NCI-H2196 treated with DMSO at 0.1 percent for 48 hours (cell line): ENCODE results near the gene TBC1D30.
A peak's percentile ranks its signal among the peaks of the same experiment; 100 is the strongest.

ENCODE experiments used
- DNase-seq: peaks from one replicate; lab custom pipeline; 2025; ENCODE audit not compliant: unreplicated experiment; lab: John Stamatoyannopoulos, UW

The TBC1D30 gene

DNA sequence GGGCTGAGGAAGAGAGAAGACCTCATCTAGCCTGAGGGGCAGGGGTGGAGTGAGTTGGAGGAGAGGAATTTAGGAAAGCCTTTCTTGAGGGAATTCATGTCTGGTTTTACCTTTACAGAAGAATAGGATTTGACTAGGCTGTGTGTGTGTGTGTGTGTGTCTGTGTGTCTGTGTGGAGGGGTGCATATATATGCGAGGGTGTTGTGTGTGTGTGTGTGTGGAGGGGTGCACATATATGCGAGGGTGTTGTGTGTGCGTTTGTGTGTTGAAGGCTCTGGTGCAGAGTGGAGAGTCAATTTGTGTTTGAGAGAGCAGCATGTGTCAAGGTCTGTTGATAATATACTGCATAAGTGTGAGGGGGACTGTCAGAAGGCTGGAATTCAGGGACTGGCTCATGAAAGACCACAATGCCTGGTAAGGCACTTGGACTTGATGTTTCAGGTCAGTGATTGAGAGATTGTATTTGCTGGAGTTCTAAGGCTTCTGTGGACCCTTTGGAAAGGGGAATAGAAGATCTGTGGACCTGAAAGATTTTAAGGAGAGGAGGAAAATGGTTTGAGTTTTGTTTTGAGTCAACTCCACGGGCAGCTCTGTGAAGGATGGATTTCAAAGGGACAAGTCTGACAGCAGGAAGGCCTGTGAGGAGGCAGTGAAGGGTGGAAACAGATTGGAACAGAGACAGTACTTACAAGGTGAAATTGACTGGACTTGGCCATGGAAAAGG lies 34.6 kb downstream of the TBC1D30 start:
- no peak for DNase-seq

DNA sequence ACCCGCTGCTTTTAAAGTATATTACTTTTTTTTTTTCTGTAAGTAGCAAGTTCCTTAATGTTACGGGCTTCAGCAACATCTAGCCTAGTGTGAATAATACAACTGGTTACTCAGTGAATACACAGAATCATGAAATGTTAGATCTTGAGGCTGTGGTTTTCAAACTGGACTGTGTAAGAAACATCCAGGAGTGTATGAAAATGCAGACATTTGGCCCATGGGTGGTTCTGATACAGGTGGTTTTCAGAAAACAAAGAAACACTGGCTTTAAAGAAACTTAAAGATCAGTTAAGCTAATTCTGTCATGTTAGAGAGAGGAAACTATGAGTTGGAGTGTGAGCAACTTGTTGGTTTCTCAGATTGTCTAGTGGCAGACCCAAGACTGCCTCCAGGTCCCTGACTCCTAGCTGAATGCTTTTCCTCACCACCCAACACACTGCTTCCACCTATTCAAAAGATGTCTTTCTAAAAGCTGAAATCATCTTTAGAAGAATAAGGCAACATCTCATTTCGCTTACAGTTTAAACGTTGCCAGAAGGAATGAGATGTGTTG lies 36.1 kb downstream of the TBC1D30 start:
- no peak for DNase-seq

DNA sequence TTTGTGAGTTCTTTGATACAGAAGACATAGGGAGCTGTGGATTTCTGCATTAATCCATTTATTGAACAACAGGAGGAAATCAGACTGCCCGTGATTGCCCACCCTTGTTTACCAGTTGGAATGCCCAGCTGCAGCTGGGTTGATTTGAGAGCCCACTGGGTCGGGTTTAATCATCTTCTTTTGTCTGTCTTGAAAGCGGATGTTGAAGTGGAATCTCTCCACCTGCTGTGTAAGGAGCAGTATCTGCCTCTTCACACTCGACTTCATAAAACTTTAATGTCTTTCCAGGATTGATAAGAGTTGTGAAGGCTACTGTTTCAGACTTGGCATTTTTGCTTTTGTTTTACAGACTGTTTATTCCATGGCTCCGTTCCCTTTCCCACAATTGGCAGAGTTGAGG lies 39.9 kb downstream of the TBC1D30 start:
- DNase-seq = no peak

DNA sequence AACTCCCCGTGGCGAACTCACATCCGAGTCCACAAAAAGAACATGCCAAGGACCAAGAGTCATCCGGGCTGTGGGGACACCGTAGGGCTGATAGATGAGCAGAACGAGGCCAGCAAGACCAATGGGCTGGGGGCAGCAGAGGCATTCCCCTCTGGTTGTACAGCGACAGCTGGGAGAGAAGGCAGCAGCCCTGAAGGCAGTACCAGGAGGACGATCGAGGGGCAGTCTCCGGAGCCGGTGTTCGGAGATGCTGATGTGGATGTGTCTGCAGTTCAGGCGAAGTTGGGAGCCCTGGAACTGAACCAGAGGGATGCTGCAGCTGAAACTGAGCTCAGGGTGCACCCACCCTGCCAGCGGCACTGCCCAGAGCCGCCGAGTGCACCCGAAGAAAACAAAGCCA lies 50.7 kb downstream of the TBC1D30 start:
- DNase-seq = no peak

DNA sequence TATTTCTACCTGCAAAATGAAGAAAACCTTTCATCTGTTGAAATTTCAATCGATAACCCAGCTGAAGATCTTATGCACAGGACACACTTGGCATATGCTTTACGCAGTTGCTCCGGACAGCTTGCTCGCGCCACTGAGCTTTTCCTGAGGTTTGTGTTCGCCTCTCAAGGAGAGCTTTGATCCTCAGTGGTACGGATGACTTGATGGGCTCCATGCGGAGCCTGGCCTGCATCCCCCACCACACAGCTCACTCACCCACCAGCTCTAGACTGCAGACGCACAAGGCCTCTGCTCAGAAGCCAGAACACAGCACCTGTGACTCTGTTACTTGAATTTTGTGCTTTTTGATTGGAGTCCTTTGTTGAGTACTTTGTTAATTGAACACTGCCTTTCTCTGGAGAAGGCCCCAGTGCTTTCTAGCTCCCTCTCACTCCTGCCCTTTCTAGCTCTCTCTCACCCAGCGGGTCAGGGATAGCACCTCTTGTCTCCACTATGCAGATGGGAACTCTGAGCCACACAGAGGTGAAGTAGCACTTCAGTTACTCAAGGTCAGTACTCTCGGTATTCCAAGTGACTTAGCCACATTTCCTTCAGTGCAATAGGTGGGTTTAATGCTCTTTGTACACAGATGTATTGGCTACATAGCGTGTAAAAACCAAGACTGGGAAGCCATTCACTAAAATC lies 52.1 kb downstream of the TBC1D30 start:
- DNase-seq = no peak

DNA sequence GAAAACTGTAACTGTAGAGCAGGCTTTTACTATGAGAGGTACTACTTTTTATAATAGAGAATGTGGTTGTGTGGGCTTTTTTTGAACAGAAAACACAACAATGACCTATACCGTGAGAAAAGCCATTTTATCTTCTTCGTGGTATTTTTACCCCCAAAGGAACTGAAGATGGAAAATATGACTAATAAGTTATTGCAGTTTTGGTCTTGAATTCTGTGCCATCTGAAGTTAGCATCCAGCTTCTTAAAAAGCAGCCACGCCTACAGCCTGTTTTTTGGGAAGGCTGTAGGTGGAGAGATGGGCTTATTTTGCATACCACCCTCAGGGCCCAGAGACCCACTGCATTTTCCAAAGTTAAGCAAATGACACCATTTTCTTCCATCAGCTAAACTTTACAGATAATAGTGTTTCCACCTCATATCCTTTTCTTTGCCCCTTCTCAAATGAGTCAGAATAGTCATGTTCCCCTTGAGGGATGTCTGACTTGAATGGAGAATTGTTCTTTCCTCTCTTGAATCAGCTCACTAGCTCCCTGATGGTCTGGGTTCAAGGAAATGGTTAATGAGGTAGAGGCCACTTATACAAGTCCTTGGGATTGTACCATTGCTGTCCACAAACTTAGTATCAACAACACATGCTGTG lies 53.0 kb downstream of the TBC1D30 start:
- no peak for DNase-seq

DNA sequence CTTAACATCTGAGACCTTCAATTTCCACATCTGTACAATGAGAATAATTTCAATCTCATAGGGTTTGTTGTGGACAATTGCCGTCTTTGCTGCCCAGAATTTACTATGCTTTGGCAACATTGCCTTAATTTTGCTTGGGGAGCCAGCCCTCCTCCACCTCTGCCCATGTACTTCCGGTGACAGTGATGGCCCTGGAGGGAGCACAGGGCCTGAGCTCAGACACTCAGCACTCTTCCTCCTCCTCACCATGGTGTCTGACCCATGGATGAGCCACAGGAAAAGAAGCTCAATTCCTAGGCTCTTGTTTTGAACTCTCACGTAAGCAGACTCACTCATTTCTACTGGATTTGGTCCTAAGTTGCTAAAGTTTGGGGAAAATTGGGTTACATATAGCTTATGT lies 58.2 kb downstream of the TBC1D30 start:
- DNase-seq = no peak

DNA sequence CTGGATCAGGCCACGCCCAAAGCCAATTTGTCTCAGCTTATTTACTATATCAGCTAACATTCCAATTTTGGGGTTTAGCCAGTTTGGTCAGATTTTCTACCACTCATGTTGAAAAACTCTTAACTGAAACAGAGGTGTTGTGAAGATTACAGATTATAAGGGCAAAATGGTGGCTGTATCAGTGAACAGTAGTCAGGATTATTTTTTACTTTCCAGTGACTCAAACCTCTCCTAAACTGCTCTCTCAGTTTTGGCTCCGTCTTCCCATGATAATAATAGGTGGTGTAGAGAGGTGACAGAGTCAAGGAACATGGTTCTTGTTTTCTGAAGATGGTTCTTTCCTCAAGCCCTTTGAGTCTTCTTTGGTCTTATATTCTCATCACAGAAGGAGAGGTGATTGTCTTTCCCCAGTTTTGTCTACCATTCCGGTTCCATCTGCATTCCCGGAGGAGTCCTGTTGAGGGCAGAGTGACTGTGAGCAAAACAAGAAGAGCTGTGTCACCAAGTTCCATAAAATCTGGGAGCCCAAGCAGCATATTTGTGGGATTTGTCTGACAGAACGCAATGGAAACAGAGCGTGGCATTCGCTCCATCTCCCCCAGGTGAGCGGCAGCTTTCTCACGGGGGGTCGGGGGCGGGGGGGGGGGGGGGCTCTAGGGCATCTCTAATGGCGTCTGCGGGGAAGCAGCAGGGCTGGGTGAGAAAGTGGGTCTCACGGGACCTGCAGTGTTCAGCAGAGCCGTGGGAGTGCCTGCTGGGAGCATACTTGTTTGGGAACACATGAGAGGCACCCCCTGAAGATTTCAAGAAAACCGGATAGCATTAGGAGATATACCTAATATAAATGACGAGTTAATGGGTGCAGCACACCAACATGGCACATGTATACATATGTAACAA lies 59.1 kb downstream of the TBC1D30 start:
- DNase-seq = no peak

DNA sequence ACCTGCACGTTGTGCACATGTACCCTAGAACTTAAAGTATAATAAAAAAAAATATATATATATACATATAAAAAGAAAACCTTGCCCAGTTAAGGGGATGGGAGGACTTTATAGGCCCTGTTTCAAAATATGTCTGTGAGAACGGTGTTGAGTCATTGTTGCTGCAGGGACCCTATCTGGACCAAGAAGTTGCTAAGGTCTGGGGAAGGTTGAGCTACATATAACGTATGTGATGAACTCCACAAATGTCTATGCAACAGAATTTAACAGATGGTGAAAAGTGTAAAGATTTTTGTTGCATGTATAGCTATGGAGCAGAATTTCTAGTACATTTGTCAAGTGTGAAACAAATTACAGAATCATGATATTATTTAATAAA lies 59.7 kb downstream of the TBC1D30 start:
- DNase-seq = no peak

DNA sequence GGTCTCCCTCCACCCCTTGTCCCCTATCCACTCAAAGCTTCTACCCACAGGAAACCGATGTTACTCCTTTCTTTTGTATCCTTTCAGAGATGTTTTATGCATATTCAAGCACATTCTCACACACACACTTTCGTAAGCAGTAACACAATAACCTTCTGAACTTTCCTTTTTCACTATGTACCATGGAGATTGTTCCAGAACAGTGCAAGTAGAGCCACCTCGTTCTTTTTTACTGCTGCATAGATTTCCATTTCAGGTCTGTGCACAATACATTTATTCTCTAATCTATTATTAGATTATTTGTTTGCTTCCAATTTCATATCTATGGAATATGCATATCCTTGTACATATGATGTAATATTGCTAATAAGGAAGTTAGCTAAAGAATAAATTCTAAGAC lies 60.3 kb downstream of the TBC1D30 start:
- no peak for DNase-seq

DNA sequence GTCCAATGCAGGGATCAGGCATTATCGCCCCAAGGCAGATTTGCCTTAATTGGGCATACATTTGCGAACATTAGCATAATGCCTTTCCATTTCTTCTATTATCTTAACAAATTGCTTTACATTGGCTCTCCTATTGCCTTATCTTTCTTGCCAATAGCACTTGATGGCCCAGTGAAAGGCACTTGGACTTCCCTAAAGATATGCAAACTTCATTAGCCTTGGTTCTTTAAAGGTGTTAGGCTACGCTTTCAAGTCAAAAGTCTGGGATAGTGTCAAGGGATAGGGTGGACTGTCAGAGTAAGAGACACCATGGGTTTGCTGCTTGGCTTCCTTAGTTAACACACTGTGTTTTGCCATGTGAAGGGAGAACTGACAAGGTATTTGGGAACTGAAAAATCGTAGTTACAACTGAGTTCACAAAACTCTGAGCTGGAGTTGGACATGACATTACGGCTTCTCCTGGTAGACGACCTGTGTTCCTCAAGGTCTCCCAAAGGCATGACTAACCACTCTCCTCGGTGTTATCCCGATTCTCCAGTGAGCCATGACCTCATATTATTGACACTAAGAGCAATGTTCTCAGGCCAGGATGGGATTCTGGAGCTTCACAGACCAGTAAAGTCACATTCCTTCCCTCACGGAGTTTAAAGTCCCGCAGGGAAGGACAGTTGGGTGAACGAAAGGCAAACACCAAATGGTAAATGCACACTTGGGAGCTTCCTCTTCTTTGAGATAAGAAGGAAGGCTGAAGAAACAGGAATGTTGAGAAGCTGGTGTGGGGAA lies 65.2 kb downstream of the TBC1D30 start:
- no peak for DNase-seq

DNA sequence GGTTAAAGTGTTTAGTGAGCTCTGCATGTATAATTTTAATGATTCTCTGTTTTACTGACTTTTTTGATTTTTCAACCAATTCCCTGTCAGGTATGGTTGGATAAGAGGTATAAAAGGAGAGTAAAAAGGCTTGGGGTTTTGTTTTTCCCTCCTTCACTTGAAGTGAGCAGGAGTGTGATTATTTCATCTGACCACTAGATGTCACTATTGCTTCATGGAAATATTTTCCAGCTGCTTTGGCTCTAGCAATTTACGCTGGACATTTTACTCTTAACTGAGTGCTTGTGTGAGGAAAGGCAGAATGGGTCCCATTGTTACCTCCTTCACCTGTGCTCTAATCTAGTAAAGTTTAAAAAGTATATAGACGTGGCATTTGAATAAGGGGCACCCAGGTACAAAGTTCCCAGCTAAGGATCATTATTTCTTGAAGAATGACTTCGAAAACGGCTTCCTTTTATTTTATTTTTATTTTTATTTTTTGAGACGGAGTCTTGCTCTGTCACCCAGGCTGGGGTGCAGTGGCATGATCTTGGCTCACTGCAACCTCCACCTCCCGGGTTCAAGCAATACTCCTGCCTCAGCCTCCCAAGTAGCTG lies 66.5 kb downstream of the TBC1D30 start:
- DNase-seq = peak; percentile 56

DNA sequence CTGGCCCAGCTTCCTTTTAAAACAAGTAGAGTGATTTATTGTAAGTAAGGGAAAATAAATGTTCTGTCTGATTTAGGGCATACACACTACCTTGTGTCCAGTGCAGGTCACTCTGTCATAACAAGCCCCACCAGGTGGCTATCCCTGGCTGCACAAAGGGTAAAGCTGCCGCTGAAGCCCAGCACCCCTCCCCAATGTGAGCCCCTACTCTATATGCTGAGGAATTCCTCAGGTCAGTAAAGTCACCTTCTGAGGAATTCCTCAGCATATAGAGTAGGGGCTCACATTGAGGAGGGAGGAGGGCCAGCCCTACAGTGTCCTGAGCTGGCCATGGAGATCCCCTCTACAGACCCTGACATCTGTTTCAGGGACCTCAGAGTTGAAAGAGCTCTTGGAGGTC lies 67.2 kb downstream of the TBC1D30 start:
- no peak for DNase-seq

DNA sequence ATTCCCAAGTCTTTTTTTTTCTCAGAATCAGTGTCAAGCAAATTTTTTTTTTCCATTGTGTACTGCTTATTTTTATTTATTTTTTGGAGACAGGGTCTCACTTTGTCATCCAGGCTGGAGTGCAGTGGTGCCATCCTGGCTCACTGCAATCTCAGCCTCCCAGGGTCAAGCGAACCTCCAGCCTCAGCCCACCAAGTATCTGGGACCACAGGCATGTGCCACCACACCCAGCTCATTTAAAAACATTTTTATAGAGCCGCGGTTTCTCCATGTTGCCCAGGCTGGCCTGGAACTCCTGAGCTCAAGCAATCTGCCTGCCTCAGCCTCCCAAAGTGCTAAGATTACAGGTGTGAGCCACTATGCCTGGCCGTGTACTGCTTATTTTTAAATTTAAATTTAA lies 68.1 kb downstream of the TBC1D30 start:
- DNase-seq = no peak

DNA sequence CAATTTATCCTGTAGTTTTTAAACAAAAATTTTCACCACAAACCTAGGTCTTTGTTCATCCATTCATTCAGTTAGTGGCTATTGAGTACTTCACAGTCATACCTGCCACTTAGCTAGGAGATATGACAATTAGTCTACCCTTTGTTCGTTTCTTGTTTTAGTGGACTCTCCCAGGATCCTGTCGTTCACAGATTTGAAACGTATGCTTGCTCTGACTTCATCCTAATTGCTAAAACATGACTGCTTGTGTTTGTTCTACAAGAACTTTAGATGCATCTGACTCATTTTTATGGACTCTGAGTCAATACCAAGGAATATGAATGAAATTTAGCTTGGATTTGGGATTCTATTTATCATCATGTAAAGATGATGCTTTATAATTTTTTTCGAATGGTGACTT lies 69.5 kb downstream of the TBC1D30 start:
- no peak for DNase-seq

DNA sequence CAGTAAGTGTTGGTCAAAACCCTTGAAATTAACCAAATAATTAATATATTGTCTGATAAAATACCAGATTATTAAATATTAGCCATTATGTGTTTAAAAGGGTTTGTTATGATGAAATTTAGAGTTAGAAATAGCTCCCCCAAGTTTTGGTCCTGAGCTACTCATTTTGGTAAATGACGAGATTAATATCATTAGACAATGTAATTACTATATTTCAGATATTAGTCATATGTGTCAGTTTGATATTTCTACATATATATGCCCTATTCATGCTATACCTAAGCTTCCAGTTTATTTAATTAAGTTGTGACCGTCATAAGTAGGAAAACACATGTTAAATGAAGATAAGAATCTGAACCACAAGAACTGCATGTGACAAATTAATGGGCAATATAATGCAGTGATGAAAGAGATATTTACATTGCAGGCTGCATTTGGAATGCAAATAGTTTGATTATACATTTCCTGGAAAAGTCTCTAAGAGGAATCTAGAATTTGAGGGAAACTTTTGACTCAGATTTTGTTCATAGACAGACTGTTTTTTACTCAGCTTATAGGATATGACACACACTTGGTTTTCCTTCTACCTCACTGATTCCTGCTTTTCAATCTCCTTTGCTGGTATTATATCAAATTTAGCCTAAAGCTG lies 70.5 kb downstream of the TBC1D30 start:
- DNase-seq = no peak

DNA sequence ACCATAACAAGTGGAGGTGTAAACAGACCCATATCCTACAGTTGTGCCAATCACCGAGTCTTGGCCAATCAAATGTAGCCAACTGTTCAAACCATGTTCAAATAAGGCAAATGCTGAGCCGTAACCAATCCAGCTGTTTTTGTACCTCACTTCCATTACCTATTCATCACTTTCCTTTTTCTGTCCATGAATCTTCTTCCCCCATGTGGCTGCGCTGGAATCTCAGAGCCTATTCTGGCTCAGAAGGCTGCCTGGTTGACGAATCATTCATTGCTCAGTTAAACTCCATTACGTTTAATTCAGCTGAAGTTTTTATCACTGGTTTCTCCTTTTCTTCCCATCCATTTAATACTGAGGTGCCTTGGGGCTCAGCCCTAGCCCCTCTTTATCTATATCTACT lies 71.1 kb downstream of the TBC1D30 start:
- DNase-seq = no peak

DNA sequence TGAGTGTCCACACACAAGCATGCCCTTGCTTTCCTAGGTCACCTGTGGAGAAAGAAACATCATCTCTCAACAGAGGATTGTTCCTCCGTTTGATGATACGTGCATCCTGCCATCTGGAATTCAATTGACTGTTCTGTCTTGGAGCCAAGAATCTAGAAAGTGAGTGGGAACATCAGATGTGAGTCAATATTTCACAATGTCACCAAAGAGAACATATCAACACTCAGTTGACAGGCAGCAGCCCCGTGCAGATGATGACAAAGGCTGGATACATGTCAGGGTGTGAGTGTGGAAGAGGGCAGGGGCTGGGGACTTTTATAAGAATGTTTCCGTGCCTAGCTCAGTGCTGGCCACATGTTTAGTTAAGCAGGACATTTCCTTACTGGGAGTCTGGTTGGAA lies 76.1 kb downstream of the TBC1D30 start:
- no peak for DNase-seq

DNA sequence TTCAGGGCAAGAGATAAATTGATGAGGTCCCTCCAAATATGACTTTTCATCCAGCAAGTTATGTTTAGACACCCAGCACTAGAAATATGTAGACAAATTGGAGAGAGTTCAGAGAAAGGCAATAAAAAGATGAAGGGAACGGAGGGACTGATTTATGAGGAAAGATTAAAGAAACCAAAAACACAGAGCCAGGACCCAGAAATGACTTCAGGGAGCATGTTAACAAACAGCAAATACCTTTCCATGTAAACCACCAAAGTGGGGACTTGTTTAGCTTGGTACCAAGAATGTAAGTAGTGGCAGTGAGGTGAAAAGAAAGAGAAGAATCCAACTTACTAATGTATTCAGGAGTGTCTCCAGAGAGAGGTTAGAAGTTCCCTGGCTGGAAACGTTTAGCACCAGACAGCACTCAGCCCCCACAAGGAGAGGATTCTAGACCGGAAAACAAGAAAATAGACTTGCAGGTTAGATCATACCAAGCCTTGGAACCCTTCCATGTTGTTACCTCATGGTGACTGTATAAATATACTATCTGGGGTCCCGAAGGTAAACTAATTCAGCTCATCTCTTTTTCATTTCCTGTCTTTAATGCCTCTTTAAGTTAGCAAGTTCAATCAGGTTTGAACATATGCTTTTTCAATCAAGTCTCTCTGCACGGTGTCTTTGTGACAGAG lies 79.2 kb downstream of the TBC1D30 start:
- DNase-seq = no peak
